ENCODE data around the gene PSTPIP1.
A peak's percentile ranks its signal among the peaks of the same experiment; 100 is the strongest.

PSTPIP1 gene

GRCh38 chr15:77036537-77037387, 41.8 kb downstream of the PSTPIP1 start:
- peak; percentile 14 for DNase-seq (ENCODE audit: low spot score)
- in situ Hi-C loops (cut with MboI; ENCODE audit: low pct_unique_long_range_greater_than_20kb, low sequenced_read_pairs, unreplicated experiment), result no loop called here
- TF ChIP-seq CTCF (IDR thresholded peaks at IDR 0.05; ENCODE audit: extremely low read depth, insufficient read depth, missing control alignments), result no peak

- DNase-seq (ENCODE audit: low spot score), result peak; percentile 24
- in situ Hi-C loops (cut with MboI; ENCODE audit: low pct_unique_long_range_greater_than_20kb, low sequenced_read_pairs, unreplicated experiment), result no loop called here
- no peak for TF ChIP-seq CTCF (IDR thresholded peaks at IDR 0.05; ENCODE audit: extremely low read depth, insufficient read depth, missing control alignments)
Measured at GRCh38 chr15:77037388-77038209, 42.7 kb downstream of the PSTPIP1 start.

- no peak for DNase-seq (ENCODE audit: low spot score)
- in situ Hi-C loops (cut with MboI; ENCODE audit: low pct_unique_long_range_greater_than_20kb, low sequenced_read_pairs, unreplicated experiment), result no loop called here
- no peak for TF ChIP-seq CTCF (IDR thresholded peaks at IDR 0.05; ENCODE audit: extremely low read depth, insufficient read depth, missing control alignments)
Measured at GRCh38 chr15:77038312-77039216, 43.6 kb downstream of the PSTPIP1 start.

GRCh38 chr15:77039217-77039533, 44.2 kb downstream of the PSTPIP1 start:
- TF ChIP-seq CTCF (IDR thresholded peaks at IDR 0.05; ENCODE audit: extremely low read depth, insufficient read depth, missing control alignments), result no peak
- no peak for DNase-seq (ENCODE audit: low spot score)
- in situ Hi-C loops (cut with MboI; ENCODE audit: low pct_unique_long_range_greater_than_20kb, low sequenced_read_pairs, unreplicated experiment), result no loop called here

- no peak for TF ChIP-seq CTCF (IDR thresholded peaks at IDR 0.05; ENCODE audit: extremely low read depth, insufficient read depth, missing control alignments)
- no peak for DNase-seq (ENCODE audit: low spot score)
- in situ Hi-C loops (cut with MboI; ENCODE audit: low pct_unique_long_range_greater_than_20kb, low sequenced_read_pairs, unreplicated experiment), result no loop called here
Measured at GRCh38 chr15:77039848-77040247, 44.9 kb downstream of the PSTPIP1 start.

- in situ Hi-C loops (cut with MboI; ENCODE audit: low pct_unique_long_range_greater_than_20kb, low sequenced_read_pairs, unreplicated experiment), result no loop called here
- no peak for TF ChIP-seq CTCF (IDR thresholded peaks at IDR 0.05; ENCODE audit: extremely low read depth, insufficient read depth, missing control alignments)
- DNase-seq (ENCODE audit: low spot score), result peak; percentile 19
Measured at GRCh38 chr15:77040673-77041072, 45.7 kb downstream of the PSTPIP1 start.
